TTC549 (cell line): ENCODE measurements around the gene HAUS7.

ENCODE experiments used
- FAIRE-seq: peaks from 2 replicates; lab custom pipeline; 2012; peaks lifted over from hg19 to GRCh38; lab: Jason Lieb, UNC

The HAUS7 gene

DNA sequence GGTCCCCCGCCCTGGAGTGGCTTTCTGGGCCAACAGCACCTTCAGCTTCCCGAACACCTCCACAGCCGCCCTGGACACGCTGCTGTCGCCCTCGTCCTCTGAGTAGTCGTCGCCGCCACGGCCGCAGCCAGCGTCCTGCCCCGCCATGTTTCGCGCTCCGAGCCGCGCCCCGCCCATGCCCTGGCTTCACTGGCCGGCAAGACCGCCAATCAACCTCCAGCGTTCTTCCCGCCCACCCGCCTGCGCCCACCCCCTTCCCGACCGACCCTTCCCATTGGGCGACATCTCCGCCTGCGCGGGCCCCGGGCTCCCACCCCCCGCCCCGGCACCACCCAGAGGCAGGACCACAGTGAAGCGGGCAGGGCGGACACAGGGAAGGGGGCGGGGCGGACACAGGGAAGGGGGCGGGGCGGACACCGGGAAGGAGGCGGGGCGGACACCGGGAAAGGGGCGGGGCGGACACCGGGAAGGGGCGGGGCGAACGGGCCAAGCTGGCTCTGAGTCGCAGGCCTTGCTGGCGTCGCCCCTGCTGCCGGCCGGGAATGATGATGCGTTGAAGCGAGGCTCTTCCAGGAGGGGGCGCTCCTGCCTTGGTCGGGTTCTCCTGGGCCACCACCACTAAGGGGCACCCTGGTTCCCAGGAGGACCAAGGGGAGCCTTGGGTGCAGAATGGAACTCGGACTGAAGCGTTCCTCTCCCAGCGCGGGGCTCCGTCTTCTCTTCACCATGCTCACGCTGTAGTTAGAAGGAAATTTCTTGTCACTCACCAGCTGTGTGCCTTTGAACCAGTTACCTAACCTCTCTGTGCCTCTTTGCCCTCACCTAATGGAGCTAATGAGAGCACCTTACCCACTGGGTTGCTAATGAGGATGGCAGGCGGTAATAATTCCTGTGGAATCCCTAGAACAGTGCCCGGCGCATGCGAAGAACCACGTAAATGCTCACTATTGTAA, at the start of gene HAUS7:
Gene HAUS7, minus strand, starts transcription at position 166 of the 953 bp plus-strand sequence. Its CDS starts 19 bp downstream, at position 147.
- FAIRE-seq: no peak

DNA sequence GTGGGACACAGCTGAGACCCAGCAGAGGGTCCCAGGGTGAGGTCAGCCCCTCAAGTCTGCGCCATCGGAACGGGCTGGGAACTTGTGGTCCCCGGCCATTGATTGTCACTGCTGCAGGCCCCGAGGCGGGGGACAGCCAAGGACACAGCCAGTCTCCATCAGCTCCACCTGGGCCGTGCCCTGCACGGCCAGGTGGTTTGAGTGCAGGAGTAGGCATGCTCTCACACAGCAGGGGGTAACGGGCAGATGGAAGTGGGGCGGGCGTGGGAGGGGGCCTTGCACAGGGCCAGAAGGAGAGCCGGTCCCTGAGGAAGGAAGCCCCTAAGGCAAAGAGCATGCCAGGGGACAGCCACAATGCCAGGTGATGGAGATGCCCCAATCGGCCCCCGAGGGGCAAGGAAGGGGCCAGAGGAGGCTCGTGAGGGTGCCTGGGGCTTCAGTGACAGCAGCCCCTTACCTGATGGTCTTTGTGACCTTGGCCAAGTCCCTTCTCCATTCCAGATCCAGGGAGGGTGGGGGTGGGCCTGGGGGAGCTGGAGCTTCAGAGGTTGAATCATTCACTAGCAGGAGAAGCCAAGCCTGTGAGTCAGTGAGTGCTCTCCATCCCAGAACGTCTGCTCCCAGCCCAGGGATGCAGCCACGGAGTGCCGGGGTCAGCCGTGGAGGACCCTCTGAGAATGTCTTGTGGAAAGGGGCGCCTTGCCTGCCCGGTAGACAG, 49.4 kb upstream of the HAUS7 start:
- FAIRE-seq: no peak

DNA sequence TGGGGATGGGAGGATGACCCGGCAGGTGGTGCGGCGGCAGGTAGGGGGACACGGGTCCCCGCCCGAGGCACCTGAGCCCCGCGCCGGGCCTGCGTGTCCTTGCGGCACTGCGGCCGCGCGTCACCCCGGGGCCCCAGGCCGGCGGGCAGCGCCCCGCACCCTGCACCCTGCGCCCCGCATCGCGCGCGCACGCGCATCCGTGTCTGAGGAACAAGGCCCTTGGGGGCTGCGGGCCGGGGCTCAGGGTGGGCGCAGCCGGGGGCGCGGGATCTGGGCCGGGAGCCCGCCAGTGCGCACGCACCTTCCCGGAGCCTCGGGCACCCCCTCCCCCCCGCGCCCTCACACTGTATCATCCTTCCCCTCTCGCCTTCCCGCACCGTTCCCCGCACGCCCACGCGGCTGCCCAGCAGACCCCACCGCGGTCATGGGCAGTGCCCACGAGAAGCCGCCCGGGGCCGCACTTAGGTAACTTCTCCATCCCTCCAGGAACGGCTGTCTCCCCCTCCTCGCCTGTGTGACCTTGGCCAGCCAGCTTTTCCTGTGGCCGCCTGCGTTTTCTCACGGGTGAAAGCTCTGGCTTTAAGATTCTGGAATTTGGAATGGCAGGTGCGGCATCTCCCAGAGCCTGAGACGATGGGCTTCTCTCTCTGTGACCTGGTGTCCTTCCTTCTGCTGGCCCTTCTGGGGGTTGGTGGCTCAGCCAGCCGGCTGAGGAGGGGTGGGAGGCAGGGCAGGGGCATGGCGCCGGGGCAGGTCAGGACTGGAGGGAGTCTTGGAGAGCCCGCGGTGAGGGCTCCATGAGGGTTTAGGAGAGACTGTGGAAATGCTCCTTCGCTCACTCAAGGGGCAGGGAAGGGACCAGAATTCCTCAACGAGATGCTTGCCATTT, 47.8 kb upstream of the HAUS7 start:
- no peak for FAIRE-seq

DNA sequence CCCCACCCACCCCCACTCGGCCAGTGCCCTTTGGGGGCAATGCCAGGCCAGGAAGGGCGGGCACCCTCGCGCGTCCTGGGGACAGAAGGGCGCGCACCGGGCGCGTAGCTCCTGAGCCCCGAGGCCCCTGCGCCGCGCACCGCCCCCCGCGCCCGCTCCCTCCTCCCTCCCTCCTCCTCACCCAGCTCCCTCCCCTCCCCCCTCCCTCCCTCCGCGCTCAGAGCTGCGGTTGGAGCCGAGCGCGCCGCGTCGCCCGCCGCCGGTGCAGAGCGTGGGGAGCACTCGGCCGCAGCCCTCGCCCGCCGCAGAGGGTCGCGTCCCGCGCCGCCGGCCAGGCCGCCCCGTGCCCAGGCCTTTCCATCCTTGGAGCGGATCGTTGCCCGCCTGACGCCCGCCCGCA, 47.0 kb upstream of the HAUS7 start, which contains the start of gene ATP2B3:
Gene ATP2B3, plus strand, starts transcription at position 220 of the 400 bp plus-strand sequence. CDS start 18,606 bp downstream, outside the sequence.
- FAIRE-seq: no peak

DNA sequence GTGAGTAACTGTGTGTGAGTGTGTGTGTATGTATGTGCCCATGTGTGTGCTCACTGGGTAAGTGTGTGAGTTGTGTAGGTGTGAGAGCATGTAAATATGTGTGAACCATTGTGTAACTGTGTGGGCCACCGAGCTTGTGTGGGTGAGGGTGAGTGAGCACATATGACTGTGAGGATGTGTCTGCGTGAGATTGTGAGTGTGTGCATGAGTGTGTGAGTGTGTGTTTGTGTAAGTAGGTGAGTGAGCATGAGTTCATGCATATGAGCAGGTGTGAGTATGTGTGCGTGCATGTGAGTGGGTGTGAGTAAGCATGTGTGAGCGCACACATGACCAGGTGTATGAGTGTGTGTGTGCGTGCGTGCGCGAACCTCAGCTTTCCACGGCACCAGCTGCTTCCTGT, 45.7 kb upstream of the HAUS7 start:
- FAIRE-seq: no peak

DNA sequence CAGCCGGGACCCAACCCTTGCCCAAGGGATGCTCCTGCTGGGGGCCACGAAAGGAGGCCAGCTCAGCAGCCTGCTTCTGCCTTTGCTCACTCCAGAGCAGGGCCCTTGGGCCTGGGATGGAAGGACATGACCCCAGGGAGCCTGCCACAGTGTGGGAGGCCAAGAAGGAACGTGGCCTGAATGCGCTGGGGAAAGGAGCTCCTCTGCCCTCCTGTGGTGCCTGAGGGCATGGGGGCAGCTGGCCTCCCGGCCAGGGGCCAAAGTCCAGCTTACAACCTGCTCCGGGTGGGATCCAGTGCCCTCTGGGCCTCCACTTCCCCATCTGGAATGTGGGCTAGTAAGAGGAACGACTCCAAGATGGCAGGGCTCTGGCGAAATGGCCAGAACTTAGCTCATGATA, 45.1 kb upstream of the HAUS7 start:
- no peak for FAIRE-seq

DNA sequence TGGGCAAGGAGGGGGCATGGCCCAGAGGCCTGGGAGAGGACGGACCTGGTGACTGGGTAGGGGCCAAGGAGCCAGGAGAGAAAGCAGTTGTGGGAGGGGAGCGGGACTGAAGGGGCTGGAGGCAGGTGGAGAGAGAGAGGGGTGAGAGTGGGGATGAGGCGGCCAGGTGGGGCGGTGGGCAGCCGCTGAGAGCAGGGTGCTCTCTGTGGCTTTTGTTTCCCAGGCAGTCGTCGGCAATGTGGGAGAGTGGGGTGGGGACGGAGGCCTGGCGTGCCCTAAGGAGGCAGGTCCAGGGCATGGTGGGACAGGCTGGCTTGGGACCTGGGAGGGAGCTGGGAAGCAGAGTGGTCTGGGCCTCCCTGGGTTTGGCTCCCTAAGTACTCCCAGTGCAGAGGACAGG, 43.9 kb upstream of the HAUS7 start:
- FAIRE-seq: no peak

DNA sequence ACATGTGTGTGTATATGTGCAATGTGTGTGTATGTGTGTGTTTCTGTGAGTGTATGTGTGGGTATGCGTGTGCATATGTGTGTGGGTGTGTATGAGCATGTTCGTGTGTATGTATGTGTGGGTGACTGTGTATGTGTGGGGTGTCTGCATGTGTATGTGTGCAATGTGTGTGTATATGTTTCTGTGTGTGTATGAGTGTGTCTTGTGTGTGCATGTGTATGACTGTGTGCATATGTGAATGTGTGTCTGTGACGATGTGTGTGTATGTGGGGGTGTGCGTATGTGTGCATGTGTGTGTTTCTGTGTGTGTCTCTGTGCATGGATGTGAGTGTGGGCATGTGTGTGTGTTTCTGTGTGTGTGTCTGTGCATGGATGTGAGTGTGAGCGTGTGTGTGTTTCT, 42.9 kb upstream of the HAUS7 start:
- no peak for FAIRE-seq

DNA sequence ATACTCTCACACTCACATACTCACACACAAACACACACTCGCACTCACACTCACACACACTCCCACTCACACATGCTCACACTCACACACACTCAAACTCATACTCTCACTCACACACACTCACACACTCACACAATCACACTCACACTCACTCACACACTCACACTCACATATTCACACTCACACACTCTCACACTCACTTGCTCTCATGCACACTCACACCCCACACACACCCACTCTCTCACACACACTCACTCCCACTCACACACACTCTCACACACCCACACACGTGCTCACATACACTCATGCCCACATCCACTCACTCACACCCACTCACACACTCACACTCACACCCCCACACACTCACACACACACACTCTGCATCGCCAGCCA, 42.1 kb upstream of the HAUS7 start:
- no peak for FAIRE-seq

DNA sequence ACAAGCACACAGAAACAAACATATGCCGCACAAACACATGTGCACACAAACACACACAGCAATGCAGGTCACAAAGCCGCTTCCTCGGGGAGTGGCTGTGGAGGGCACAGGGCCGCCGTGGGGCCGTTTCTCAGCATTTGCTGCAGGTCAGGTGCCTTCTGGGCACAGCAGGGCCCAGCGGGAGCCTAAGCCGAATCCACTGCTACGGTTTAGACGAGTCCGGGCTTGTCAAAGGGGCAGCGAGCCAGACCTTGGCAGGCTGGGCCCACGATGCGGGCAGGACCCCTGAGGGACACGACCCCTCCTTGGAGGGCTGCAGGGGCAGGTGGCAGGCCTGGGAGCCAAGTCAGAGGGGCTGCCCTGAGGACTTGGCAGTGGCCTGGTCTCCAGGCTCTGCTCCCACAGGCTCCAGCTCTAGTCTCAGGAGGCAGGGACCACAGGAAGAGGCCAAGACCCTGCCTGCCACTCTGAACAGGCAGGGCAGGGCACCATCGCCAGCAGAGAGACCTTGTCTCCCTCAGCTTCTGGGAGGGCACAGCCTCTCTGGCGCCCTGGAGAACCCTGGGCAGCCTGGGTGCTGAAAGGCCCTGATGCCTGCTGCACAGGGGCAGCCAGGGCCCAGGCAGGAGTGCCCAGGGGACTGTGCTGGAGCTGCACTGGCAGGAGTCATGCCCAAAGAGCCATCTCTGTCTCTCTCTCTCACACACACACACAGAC, 41.6 kb upstream of the HAUS7 start:
- no peak for FAIRE-seq

DNA sequence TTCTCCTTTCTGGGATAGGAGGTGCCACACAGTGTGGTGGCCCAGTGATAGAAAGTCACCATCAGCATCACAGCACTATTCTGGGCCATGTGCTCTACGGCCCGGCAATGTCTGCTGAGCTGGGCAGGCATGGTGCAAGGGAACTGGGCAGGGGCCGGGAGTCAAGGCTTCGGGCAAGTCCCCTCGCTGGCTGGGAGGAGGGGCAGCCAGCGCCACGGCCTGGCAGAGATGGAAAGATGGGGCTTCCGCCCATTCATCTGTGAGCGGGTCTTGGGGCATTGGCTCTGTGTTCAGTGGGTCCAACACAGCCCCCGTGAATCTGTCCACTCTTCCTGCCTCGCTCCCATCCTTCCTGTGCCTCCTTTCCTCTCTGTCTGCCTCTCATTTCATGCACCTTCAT, 40.0 kb upstream of the HAUS7 start:
- no peak for FAIRE-seq

DNA sequence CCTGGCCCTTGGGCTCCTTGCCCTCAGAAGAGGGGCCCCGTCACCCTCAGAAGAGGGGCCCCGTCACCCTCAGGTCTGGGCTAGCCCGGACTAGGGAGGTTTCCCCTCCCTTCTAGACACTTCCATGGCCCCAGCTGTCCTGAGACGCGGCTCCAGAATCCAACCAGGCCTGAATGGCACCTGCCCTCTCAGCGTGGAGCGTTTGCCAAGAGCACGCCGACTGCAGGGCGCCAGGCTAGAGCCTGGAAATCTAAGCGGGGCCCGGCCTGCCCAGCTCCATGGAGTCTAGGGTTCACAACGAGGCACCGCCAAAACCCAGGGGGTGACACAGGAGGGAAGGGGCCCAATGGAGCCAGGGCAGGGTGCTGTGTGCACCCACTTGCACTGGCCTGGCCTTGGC, 39.2 kb upstream of the HAUS7 start:
- FAIRE-seq: no peak

DNA sequence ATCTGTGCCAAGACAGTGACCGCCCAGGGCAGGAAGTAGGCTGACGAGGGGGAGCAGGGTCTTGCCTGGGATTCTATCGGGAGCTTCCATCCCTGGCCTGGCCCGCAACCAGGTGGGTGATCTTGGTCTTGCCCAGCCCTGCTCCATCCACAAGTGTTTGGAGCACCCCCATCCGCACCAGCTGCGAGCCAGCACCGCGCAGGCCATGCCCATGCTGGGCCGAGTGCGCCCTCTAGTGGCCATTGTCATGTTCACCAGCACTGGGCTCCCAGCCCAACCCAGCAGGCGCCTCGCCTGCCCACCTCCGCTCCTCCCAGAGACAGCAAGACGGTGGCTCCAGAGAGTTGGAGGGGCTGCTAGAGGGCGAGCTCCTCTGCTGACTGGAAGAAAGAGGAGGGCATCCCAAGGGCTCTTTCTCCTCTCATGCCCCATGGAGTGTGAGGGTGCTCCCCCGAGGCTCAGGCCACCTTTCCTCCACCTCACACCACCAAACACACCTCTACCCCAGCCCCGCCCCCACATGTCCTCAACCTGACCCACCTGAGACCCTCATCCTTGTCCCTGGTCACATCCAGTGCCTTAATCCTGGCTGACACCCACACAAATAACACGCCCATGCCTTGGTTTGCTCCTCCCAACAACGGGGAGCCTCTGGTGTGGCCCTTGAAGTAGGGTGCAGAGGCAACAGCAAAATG, 37.3 kb upstream of the HAUS7 start:
- no peak for FAIRE-seq

DNA sequence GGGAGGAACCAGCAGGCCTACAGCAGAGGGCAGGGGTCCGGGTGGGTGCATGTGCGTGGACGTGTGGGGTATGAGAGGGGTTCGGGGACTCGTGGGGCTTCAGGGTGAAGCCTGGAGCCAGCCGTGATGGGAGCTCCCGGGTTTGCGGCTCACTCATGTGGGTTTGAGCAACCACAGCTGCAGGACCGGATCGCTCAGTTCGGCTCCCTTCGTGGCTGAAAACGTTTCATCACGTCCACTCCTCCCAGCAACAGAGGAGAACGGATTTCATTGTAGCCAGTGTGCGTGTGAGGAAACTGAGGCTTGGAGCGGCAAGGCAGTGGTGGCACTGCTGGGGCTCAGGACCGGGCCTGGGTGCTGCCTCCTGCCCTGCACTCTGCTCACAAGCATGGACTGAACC, 35.0 kb upstream of the HAUS7 start:
- FAIRE-seq: no peak

DNA sequence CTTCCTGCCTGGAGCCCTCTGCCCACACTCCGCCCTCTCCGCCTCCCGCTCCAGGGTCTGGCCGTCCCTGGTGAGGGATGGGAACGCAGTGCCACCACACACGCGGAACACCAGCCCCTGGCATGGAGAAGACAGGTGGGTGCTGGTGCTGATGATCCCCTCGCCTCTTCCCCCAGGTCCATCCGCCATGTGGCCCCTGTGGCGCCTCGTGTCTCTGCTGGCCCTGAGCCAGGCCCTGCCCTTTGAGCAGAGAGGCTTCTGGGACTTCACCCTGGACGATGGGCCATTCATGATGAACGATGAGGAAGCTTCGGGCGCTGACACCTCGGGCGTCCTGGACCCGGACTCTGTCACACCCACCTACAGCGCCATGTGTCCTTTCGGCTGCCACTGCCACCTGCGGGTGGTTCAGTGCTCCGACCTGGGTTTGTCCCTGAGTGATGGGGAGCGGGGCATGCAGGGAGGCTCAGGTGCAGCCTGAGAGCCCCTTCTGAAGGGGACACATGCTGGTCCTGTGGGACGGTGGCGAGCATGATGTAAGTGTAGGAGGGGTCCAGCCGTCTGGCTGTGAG, 34.2 kb upstream of the HAUS7 start:
- FAIRE-seq: no peak

DNA sequence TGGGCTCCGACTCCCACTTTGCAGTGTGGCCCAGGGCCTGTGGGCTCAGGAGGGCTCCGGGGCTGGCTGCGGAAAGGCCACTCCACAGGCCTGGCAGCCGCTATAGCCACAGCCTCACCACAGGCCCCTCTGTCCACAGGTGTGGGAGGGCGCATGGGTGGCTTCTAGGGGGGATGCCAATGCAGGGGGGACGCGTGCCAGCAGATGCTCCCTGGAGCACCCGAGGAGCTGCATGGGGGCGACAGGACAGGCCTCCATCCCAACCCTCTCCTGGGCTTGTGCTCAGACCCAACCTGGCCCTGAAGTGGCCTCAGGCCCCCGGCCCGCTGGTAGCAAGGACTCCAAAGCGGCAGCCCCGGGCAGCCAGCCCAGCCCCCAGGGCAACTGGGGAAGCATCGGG, 32.4 kb upstream of the HAUS7 start:
- FAIRE-seq: no peak

DNA sequence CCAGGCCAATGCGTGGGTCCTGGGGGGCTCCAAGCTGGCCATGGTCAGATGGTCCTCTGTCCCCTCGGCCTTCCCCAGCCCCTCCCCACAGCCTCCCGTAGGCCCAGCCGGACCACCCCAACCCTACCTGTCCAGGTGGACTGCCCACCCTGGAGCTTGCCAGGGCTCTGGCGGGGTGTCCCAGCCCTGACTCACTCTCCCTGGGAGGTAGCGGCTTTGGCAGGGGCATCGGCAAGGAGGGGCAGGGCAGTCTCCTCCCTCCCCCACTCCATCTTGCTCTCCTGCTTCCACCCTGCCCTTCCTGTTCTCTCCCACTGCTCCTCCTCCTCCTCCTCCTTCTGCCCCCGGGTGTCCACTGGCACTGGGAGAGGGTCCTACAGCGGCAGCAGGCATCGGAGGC, 31.8 kb upstream of the HAUS7 start:
- no peak for FAIRE-seq

DNA sequence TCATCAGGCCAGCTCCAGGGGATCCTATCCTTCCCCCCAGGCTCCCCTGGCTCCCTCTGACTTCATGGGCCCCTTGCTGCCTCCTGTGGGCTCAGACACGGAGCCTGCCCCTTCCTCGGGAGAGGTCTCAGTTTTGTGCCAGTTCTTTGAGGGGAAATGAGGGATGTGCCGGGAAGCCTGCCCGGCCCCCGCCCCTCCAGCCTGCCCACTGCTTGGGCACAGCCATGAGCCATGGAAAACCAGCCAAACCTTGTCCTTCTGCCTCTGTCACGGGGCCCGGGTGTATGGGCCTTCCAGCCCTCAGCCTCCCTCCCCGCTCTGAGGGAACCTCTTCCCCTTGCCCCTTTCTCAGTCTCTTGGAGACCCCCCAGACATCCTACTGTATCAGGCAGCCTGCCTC, 31.2 kb upstream of the HAUS7 start:
- FAIRE-seq: no peak

DNA sequence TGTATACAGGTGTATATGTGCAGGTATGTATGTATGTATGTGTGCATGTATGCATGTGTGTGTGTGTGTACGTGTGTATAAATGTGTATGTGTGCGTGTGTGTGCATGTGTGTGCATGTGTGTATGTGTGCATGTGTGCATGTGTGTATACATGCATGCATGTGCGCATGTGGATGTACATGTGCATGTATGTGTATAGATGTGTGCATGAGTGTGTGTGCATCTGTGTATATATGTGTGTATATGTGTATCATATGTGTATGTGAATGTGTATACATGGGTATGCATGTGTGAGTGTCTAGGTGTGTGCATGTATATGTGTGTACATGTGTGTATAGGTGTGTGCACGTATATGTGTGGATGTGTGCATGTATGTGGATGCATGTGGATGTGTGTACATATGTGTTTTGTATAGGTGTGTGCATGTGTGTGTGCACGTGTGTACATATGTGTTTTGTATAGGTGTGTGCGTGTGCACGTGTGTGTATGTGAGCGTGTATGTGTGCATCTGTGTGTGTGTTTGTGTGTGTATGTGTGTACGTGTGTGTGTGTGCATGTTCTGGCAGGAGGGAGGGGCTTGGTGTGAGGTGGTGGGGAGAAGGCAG, 30.4 kb upstream of the HAUS7 start:
- FAIRE-seq: no peak

DNA sequence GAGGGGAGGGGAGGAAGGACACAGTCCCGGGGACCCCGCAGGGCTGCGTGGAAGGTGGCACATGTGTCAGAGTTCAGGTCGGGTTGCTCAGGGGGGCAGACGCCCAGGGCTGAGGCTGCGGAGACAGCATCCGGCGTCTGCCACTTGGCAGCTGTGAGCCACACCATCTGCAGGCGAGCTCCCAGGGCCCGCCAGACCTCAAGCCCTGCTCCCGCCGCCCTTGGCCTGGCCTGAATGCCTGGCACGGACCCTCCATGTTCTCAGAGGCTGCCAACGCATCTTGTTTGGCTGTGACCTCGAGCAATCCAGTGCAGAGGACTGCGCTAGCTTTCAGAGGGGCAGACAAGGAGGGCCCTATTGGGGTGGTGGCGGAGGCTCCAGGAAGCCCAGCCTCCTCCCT, 29.5 kb upstream of the HAUS7 start:
- no peak for FAIRE-seq
